GM08714 (cell line): Measurements from ENCODE around the gene CCDC93.

Source experiments
- H3K4me3 ChIP-seq: fragments of 200-500 bp; sonication (Bioruptor generic); 2 replicates; pipeline ENCODE4 v1.5.1; 2014; ENCODE audit warnings: mild to moderate bottlenecking, low read length, inconsistent platforms
- ZNF274 ChIP-seq: IDR thresholded peaks from 2 replicates; pipeline ENCODE4 v1.6.1; 2012; ENCODE audit warnings: mild to moderate bottlenecking, low read depth, low read length

CCDC93 gene

DNA sequence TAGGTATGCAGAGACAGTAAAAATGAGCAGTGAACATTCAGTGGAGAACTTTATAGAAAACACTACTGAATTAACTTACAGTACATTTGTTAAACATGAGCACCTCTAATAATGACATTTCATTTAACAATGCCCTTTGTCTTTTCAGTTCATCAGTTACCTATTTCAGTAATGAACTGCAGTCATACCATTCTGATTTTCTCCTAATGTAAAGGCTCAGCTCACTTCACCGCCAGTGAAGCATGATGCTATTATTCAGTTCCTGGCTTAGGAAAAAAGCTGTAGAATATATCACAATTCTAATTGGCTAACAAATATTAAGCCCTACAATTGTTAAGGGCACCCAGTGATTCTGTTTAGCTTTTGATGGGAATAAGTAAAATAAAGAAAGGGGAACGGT lies 37.1 kb upstream of the CCDC93 start:
- no peak for TF ChIP-seq ZNF274
- no peak overlapping the region for H3K4me3 ChIP-seq

GRCh38 chr2:118050386-118050785 lies 36.5 kb upstream of the CCDC93 start:
- no peak overlapping the region for H3K4me3 ChIP-seq
- no peak for TF ChIP-seq ZNF274

GRCh38 chr2:118049816-118050140 lies 35.9 kb upstream of the CCDC93 start:
- H3K4me3 ChIP-seq = no peak overlapping the region
- no peak for TF ChIP-seq ZNF274

DNA sequence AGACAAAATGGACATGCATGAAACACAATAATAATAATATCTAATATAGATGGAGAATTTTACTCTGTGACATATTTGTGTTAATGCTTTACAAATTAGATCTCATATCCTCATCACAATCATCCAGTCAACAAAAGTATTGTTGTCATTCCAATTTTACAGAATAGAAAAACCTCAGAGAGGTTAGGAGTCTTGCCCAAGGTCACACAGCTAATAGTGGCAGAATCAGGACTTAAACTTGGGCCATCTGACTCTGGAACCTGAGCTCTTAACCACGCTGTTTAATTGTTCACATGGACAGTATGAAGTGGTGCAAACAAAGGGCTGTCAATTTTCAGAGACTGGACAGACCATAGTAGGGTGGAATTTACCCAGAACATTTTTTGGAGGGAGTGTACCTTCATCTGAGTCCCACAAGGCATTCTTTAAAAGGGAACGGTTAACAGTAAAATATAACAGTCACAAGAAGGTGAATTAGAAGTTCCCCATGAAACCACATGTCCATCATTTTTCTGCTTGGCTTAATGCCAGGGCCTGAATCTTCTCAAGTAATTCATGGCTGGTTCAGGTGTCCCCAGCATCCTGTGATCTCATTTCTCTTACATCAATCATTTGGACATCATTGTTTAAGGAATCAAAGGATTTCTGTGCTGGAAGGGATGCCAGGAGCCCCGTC lies 35.4 kb upstream of the CCDC93 start:
- TF ChIP-seq ZNF274 = no peak
- no peak overlapping the region for H3K4me3 ChIP-seq

DNA sequence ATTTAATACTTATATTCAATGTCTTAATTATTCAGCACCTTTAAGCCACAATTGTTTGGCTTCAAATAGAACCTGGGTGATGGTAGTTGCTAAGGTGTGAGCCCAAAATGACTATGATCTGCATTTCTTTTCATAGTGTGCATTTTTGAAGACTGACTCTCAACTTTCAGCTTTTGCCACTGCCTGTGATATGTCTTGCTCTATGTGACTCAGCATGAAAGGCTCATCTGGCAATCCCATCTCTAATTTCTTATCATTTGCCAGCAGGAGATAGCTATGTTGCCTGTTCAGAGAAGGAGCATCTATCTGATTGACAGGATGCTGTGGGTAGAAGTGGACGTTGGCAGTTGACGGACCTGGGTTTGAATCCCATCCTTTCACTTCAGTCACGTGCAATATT lies 34.5 kb upstream of the CCDC93 start:
- H3K4me3 ChIP-seq = no peak overlapping the region
- no peak for TF ChIP-seq ZNF274

- no peak for TF ChIP-seq ZNF274
- H3K4me3 ChIP-seq = no peak overlapping the region
Measured at GRCh38 chr2:118047380-118047826, 33.5 kb upstream of the CCDC93 start.

DNA sequence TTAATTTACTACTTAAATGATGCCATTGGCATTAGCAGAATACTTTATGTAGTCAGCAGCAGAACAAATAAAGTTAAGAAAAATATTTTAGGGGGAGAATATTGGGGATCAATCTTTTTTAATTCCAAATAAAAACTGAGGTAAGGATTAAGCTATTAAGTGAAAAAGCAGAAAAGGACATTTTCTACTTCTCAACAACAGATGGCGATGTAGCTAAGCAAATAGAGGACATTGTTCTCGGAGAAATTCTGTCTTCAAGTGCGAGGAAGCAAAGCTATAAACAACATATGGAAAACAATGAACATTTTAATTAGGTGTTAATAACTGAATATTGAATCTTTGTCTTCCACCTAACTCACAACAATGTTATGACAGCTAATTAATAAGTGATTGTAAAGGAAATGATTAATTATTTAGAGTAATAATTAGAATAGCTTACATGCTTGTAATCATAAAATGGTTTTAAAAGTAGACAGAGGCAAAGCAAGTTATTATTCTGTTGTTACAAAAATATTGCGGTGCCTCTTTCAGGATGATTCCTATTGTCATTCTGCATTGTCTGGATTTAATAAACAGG lies 32.9 kb upstream of the CCDC93 start:
- no peak overlapping the region for H3K4me3 ChIP-seq
- no peak for TF ChIP-seq ZNF274

DNA sequence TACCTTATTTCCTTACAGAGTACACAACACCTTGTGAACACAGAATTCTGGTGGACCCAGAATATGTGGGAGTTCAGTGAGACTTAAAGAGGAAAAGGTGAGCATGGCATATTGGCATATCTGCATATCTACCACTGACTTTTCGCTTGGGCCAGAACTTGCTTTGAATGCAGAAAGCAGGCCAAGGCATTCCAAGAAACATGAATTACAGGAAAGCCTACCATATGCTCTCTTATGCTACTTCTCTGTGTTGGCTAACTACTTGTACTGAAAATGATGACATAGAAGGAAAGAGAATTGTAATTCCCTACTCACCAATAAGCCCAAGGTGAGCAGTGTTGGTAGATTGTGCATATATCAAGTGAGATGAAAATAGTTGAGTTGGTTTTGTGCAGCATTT lies 31.4 kb upstream of the CCDC93 start:
- no peak overlapping the region for H3K4me3 ChIP-seq
- no peak for TF ChIP-seq ZNF274

GRCh38 chr2:118044854-118045253 lies 31.0 kb upstream of the CCDC93 start:
- TF ChIP-seq ZNF274 = no peak
- no peak overlapping the region for H3K4me3 ChIP-seq

- no peak for TF ChIP-seq ZNF274
- H3K4me3 ChIP-seq = no peak overlapping the region
Measured at GRCh38 chr2:118044103-118044716, 30.3 kb upstream of the CCDC93 start.

- no peak overlapping the region for H3K4me3 ChIP-seq
- no peak for TF ChIP-seq ZNF274
Measured at GRCh38 chr2:118040891-118041290, 27.0 kb upstream of the CCDC93 start.

DNA sequence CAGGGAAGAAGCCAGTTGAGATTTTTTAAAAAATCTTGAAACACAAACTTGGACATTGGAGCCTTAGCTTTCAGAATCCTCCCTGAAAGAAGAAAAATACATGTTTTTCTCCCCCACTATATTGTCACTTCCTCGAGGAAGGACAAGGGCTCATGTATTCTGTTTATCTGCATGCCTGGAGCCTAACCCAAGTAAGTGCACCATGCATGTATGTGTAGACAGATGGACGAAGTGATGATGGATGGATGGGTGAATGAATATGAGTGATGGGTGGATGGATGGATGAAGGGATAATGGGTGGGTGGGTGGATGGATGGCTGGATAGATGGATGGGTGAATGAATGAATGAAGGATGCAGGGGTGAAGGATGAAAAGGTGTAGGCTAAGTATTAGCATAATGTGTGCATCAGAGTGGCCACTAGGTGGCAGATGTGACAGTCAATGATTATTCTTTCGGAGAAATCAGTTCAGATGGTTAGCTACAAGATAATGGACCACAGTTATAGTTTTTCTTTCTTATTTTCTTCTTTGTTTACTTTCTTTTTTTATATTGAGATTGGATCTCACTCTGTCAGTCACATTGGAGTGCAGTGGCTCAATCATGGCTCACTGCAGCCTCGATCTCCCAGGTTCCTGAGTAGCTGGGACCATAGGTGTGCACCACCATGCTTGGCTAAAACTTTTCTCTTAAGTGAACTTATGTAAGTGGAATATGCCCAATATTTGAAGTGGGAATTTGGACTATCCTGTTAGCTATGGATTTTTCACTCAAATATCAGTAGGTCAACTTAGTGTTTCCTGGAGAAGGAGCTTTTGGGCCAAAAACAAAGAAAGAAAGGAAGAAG lies 18.5 kb upstream of the CCDC93 start:
- H3K4me3 ChIP-seq = no peak overlapping the region
- TF ChIP-seq ZNF274 = no peak

DNA sequence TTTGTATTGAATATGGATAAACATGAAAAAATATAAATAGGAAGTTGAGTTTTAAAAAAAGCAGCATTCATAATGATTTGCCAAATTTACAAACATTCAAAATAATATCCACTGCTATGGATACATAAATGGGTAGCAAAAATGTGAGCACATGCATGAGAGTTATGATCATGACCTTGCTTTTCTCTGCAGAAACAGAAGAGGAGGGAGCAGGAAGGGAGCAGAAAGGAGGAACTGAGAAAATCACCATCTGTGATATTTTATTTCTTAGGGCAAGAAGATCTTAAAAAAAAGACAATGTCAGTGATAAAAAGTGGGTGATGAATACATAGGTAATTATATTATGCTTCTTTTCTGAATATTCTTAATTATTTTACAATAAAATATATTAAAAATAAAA lies 17.7 kb upstream of the CCDC93 start:
- TF ChIP-seq ZNF274 = no peak
- H3K4me3 ChIP-seq = no peak overlapping the region

DNA sequence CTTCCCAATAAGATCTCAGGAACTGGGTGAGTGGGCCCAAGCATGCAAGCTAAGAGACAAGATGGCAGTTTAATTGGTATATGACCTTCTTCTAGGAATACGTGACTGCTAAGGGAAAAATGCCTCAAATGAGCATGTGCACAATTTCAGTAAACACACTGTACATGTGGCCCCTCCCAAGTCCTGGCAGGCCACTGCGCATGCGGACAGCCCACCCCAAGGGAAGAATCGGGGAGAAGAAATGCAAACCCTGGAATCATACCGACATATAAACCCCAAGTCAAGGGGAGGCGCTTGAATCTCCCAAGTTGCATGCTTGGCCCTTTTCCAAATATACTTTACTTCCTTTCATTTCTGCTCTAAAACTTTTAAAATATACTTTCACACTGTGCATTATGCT lies 15.2 kb upstream of the CCDC93 start:
- H3K4me3 ChIP-seq = no peak overlapping the region
- no peak for TF ChIP-seq ZNF274

- no peak overlapping the region for H3K4me3 ChIP-seq
- no peak for TF ChIP-seq ZNF274
Measured at GRCh38 chr2:118021356-118021755, 7.5 kb upstream of the CCDC93 start.

DNA sequence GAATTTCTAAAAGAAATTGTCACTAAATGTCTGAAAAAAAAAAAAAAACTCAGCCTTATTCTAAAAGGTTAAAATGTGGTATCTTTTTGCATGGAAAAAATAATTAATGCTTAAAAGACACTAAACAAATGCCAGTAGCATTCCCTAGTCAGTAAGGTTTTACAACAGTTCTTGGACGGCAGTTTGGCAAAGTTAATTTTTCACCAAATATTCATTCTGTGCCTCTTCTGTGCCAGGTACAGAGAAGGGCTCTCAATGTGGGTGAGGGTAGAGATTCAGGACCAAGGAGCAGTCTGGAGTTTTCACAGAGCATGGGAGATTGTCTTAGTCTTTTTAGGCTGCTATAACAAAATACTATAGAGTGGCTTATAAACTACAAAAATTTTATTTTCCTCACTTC lies 6.0 kb upstream of the CCDC93 start:
- no peak overlapping the region for H3K4me3 ChIP-seq
- TF ChIP-seq ZNF274 = no peak
